Neural cell (in vitro differentiated cells): ENCODE data around the gene FOXO1. TPM values are rescaled to one million over a fixed set of nuclear protein-coding genes. Genes with fewer than 3 reads are reported as not detected.

Experiments used
- H2AFZ ChIP-seq: fragments of 200-600, 300-800 bp; sonication (generic), shearing (Covaris generic); 2 replicates; pipeline ENCODE4 v1.6.0; 2014; ENCODE audit warnings: low read depth, mild to moderate bottlenecking, antibody characterized with exemption, low read length, moderate library complexity
- H3F3A ChIP-seq: fragments of 200-600 bp; shearing (Covaris generic); 2 replicates; pipeline ENCODE4 v1.6.1; 2016; ENCODE audit warnings: mild to moderate bottlenecking, moderate library complexity, mixed read lengths, antibody characterized with exemption, low read length; ENCODE audit not compliant: insufficient read depth, poor library complexity, severe bottlenecking
- H3K27ac ChIP-seq: fragments of 200-600, 300-800 bp; sonication (generic), shearing (Covaris generic); 2 replicates; pipeline ENCODE4 v1.5.1; 2014; ENCODE audit warnings: mild to moderate bottlenecking, low read length, moderate library complexity
- H3K27me3 ChIP-seq: fragments of 300-800, 200-600 bp; sonication (generic), shearing (Covaris generic); 2 replicates; pipeline ENCODE4 v1.6.0; 2014; ENCODE audit warnings: mild to moderate bottlenecking, low read depth, low read length, moderate library complexity; ENCODE audit not compliant: insufficient read depth
- H3K36me3 ChIP-seq: fragments of 300-800, 200-600 bp; sonication (generic), shearing (Covaris generic); 2 replicates; pipeline ENCODE4 v1.5.1; 2014; ENCODE audit warnings: mild to moderate bottlenecking, antibody characterized with exemption, low read length, moderate library complexity; ENCODE audit not compliant: insufficient read depth
- H3K4me2 ChIP-seq: fragments of 300-800, 200-600 bp; sonication (generic), shearing (Covaris generic); 2 replicates; pipeline ENCODE4 v1.6.0; 2014; ENCODE audit warnings: mild to moderate bottlenecking, low read length
- H3K4me3 ChIP-seq: fragments of 300-800, 200-600 bp; sonication (generic), shearing (Covaris generic); 2 replicates; pipeline ENCODE4 v1.5.1; 2014; ENCODE audit warnings: mild to moderate bottlenecking, low read length, moderate library complexity
- H3K79me2 ChIP-seq: fragments of 200-600 bp; shearing (Covaris generic); replicated peaks from 2 replicates; pipeline ENCODE4 v1.6.0; 2014; ENCODE audit warnings: mild to moderate bottlenecking, low read length, moderate library complexity; ENCODE audit not compliant: insufficient read depth
- H3K9ac ChIP-seq: fragments of 300-800, 200-600 bp; sonication (generic), shearing (Covaris generic); 2 replicates; pipeline ENCODE4 v1.6.1; 2016; ENCODE audit warnings: mild to moderate bottlenecking, low read length, mixed read lengths
- H3K9me2 ChIP-seq: fragments of 200-600 bp; shearing (Covaris generic); 2 replicates; pipeline ENCODE4 v1.6.1; 2016; ENCODE audit warnings: mild to moderate bottlenecking, low read length, mixed read lengths; ENCODE audit not compliant: insufficient read depth
- H3K9me3 ChIP-seq: fragments of 200-600, 300-800 bp; sonication (generic), shearing (Covaris generic); 2 replicates; pipeline ENCODE4 v1.6.1; 2016; ENCODE audit warnings: mild to moderate bottlenecking, mixed run types, low read length, moderate library complexity, mixed read lengths
- H4K20me1 ChIP-seq: fragments of 200-600 bp; shearing (Covaris generic); 2 replicates; pipeline ENCODE4 v1.6.1; 2016; ENCODE audit warnings: mild to moderate bottlenecking, mixed run types; ENCODE audit not compliant: insufficient read depth
- EP300 ChIP-seq: fragments of 450-650 bp; conservative IDR thresholded peaks from 2 replicates; pipeline ENCODE4 v1.6.1; 2014; ENCODE audit warnings: antibody characterized with exemption, mild to moderate bottlenecking, moderate library complexity; ENCODE audit not compliant: poor library complexity, severe bottlenecking
- EZH2 ChIP-seq: fragments of 200-600, 300-800 bp; shearing (Covaris generic), sonication (generic); IDR thresholded peaks from 2 replicates; pipeline ENCODE4 v1.6.1; 2014; ENCODE audit warnings: antibody characterized with exemption, low read length, borderline replicate concordance, mild to moderate bottlenecking; ENCODE audit not compliant: insufficient read depth, poor library complexity, severe bottlenecking
- MXI1 ChIP-seq: fragments of 450-650 bp; conservative IDR thresholded peaks from 2 replicates; pipeline ENCODE4 v1.6.1; 2014; ENCODE audit warnings: antibody characterized with exemption, mild to moderate bottlenecking; ENCODE audit not compliant: poor library complexity, severe bottlenecking
- POLR2AphosphoS5 ChIP-seq: IDR thresholded peaks from 2 replicates; pipeline ENCODE4 v1.6.1; 2012
- RAD21 ChIP-seq: fragments of 450-650 bp; conservative IDR thresholded peaks from 2 replicates; pipeline ENCODE4 v1.6.1; 2014; ENCODE audit warnings: antibody characterized with exemption, mild to moderate bottlenecking, moderate library complexity
- REST ChIP-seq: IDR thresholded peaks from 2 replicates; pipeline ENCODE4 v1.6.1; 2012; ENCODE audit warnings: borderline replicate concordance
- SMC3 ChIP-seq: fragments of 450-650 bp; conservative IDR thresholded peaks from 2 replicates; pipeline ENCODE4 v1.6.1; 2014; ENCODE audit warnings: antibody characterized with exemption, mild to moderate bottlenecking, moderate library complexity; ENCODE audit not compliant: poor library complexity
- TAF1 ChIP-seq: IDR thresholded peaks from 2 replicates; pipeline ENCODE4 v1.6.1; 2012; ENCODE audit warnings: low read depth
- polyA plus RNA-seq: library from polyadenylated mRNA; depleted of rRNA; stranded (reverse); fragments of >200 nt; gene quantifications from 2 replicates; pipeline ENCODE4 v1.2.3, GENCODE V29; 2014
- TF ChIP-seq, protein P1 (sequence below): fragments of 450-650 bp; IDR thresholded peaks from 2 replicates; pipeline ENCODE4 v1.5.1; 2014; ENCODE audit warnings: antibody characterized with exemption, mild to moderate bottlenecking, moderate library complexity; ENCODE audit not compliant: poor library complexity, severe bottlenecking

FOXO1 gene
- polyA plus RNA-seq, 1 donor from 2014 or later = 1.2 TPM

- TF ChIP-seq, protein P1, sequence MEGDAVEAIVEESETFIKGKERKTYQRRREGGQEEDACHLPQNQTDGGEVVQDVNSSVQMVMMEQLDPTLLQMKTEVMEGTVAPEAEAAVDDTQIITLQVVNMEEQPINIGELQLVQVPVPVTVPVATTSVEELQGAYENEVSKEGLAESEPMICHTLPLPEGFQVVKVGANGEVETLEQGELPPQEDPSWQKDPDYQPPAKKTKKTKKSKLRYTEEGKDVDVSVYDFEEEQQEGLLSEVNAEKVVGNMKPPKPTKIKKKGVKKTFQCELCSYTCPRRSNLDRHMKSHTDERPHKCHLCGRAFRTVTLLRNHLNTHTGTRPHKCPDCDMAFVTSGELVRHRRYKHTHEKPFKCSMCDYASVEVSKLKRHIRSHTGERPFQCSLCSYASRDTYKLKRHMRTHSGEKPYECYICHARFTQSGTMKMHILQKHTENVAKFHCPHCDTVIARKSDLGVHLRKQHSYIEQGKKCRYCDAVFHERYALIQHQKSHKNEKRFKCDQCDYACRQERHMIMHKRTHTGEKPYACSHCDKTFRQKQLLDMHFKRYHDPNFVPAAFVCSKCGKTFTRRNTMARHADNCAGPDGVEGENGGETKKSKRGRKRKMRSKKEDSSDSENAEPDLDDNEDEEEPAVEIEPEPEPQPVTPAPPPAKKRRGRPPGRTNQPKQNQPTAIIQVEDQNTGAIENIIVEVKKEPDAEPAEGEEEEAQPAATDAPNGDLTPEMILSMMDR = no peak
- no peak for TF ChIP-seq EZH2
- no peak for TF ChIP-seq MXI1
- no peak for TF ChIP-seq TAF1
- TF ChIP-seq EP300 = no peak
- no peak for TF ChIP-seq POLR2AphosphoS5
- TF ChIP-seq SMC3 = no peak
- no peak for TF ChIP-seq REST
- TF ChIP-seq RAD21 = no peak
- Histone ChIP-seq H4K20me1 (no peaks in the 10 kb centered on the region), H3F3A (no peaks in the 10 kb centered on the region), H3K27me3 (peaks cover 10% of the 10 kb centered on the region), H3K4me2 (no peak overlapping the region), H3K36me3 (no peaks in the 10 kb centered on the region), H3K9ac (no peak overlapping the region), H2AFZ (no peak overlapping the region), H3K9me3 (no peaks in the 10 kb centered on the region), H3K79me2 (no peaks in the 10 kb centered on the region), H3K9me2 (no peaks in the 10 kb centered on the region), H3K4me3 (no peak overlapping the region), H3K27ac (no peak overlapping the region)
These were observed 8.5 kb downstream of the FOXO1 start for GRCh38 chr13:40657951-40658350.

GRCh38 chr13:40657307-40657706 is 9.1 kb downstream of the FOXO1 start:
- Histone ChIP-seq H3K27me3 (peaks cover 3% of the 10 kb centered on the region), H3K9ac (no peak overlapping the region), H3K27ac (no peak overlapping the region), H3K4me2 (no peak overlapping the region), H3F3A (no peaks in the 10 kb centered on the region), H3K9me3 (no peaks in the 10 kb centered on the region), H3K4me3 (no peak overlapping the region), H3K79me2 (no peaks in the 10 kb centered on the region), H2AFZ (no peak overlapping the region), H4K20me1 (no peaks in the 10 kb centered on the region), H3K9me2 (no peaks in the 10 kb centered on the region), H3K36me3 (no peaks in the 10 kb centered on the region)
- TF ChIP-seq MXI1 (no peak), RAD21 (no peak)

DNA sequence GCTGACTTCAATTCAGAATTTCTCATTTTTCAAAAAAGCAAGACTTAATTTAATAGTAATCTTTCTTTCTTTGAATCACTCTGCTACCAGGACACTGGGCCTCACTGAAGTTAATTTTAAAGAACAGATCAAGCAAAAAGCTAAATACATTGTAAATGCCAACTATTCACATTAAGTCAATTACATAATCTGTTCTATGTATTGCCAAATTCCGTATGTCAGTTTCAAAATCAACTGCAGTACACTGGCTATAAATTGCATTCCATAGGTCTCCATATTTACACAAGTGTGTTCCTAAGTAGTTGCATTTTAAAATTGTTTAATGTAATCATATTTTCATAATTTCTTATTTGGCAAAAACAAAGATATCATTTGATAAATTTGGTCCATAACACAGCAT is 10.1 kb downstream of the FOXO1 start:
- H2AFZ ChIP-seq = no peak overlapping the region
- H3K27ac ChIP-seq = no peak overlapping the region
- H3K79me2 ChIP-seq = no peaks in the 10 kb centered on the region
- no peaks in the 10 kb centered on the region for H3K27me3 ChIP-seq
- H3K9ac ChIP-seq = no peak overlapping the region
- H3K9me2 ChIP-seq = no peaks in the 10 kb centered on the region
- TF ChIP-seq REST (no peak), MXI1 (no peak), EZH2 (no peak), SMC3 (no peak), RAD21 (no peak), POLR2AphosphoS5 (no peak), TAF1 (no peak), EP300 (no peak)
- TF ChIP-seq, protein P1 = no peak
- H3K9me3 ChIP-seq = no peaks in the 10 kb centered on the region
- H4K20me1 ChIP-seq = no peaks in the 10 kb centered on the region
- H3F3A ChIP-seq = no peaks in the 10 kb centered on the region
- no peaks in the 10 kb centered on the region for H3K36me3 ChIP-seq
- H3K4me3 ChIP-seq = no peak overlapping the region
- no peak overlapping the region for H3K4me2 ChIP-seq
